ENCODE results near the gene CFAP77.

Gene CFAP77

DNA sequence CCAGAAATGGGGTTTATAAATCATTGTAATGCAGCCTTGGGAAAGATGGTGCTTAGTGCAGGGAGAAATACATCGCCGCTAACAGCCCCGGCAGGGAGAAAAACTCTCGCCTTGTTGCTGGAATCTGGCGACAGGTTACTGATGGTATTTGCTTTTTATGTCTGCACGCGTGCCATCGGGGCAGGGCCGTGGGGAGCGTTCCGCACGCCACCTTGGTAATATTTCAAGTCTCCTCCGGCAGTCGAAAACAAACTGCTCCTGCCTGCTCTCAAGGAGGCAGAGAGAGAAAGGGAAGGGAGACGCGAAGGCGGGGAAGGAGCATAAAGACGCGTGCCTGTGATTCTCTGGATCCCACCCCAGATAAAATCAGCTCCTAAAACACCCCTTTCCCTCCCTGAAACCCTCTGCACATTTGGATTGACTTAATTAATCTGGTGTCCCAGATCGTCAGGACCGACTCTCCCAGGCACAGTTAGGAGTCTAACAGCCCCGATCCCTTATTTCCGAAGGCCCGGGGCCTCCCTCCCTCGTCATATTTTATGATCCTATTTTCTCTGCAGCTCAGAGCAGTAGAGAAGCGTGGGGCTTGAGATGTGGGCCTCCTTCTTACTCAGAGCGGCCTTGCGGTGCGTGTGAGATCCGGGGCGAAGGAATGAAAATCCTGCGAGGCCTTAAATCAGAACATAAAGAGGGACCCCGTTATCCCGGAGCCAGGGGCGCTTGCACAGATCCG lies 47.7 kb downstream of the CFAP77 start:
- DNase-seq = no peak

DNA sequence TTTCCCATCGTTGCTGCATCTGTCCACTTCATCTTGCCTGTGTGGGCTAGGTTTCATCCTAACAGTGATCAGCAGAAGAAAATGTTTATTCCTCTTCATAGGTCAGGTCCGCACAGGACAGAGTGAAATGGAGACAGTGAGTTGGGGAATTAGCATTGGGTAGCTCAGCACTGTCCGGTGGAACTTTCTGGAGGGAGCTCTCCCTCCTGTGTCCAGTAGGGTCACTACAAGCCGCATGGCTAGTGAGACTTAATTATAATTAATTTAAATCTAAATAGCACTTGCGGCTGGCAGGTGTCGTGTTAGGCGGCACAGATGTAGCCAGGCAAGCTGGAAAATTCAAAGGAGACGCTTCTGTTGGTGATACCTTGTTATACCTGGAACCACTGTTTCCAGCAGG lies 48.4 kb downstream of the CFAP77 start:
- no peak for DNase-seq

DNA sequence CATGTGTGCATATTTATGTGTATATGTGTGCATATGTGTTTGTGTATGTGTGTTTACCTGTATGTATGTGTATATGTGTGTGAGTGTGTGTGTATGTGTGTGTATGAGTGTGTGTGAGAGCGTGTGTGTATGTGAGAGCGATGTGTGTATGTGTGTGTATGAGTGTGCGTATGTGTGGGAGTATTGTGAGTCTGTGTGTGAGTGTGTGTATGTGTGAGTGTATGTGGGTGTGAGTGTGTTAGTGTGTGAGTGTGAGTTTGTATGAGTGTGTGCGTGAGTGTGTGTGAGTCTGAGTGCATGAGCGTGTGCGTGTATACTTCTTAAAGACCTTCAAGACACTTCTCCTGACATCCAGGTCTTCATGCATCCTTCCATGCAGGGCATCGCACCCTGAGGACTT lies 49.6 kb downstream of the CFAP77 start:
- DNase-seq = no peak

DNA sequence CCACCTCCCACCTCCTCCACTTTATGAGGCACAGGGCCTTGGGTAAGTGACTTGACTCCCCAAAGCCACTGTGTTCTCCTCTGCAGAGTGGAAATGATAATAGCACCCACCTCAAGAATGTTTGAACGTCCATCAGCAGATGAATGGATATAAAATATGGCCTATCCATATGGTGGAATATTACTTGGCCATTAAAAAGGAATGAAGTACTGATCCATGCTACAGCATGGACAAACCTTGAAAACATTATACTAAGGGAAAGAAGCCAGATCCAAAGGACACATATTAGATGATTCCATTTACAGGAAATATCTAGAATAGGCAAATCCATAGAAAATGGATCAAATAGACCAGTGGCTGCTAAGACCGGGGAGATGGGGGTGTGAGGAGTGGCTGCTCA lies 50.2 kb downstream of the CFAP77 start:
- no peak for DNase-seq

DNA sequence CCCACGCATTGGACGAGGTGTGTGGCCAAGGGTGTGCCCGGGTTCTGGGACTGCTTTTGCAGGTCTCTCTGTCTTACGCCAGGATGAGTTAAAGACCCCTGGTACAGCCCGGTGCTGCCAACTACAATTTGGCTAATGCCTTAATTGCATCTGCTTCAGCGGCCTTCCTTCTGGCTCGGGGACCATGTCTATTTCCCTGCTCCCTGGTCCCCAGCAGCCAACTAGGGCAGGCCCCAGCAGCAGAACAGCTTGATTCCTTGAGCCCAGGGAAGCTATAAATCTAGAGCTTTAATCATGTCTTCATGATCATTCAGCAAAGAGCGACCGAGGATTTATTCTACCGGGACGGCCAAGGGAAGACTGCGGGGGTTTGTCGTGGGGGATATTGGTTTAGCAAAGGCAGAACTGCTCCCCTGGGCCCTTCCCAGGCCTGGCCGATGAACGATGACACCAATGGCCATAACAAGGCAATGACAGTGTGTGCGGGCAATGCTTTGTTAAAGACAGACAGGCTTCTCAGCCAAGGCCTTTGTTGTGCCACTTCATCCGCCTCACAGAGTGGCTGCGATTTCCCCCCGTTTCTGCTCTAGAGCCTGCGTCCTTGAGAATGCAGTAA lies 51.4 kb downstream of the CFAP77 start:
- no peak for DNase-seq

DNA sequence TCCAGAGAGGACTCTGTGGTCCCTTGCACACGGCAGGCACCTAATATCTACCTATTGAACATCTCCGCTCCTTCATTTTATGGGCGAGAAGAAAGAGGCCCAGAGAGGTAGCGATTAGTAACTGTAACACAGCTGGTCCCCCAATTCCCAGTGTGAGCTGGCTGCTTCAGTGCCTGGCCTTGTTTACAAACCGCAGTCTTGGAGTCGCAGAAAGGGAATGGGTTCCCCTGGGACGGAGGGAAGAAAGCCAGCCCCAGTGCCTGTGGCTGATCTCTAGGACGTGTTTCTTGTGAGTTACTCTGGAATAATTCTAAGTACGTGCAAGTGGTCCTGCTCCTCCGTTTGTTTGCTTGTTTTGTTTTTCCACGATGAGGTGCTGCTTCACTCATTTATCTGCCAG lies 52.0 kb downstream of the CFAP77 start:
- DNase-seq = no peak

DNA sequence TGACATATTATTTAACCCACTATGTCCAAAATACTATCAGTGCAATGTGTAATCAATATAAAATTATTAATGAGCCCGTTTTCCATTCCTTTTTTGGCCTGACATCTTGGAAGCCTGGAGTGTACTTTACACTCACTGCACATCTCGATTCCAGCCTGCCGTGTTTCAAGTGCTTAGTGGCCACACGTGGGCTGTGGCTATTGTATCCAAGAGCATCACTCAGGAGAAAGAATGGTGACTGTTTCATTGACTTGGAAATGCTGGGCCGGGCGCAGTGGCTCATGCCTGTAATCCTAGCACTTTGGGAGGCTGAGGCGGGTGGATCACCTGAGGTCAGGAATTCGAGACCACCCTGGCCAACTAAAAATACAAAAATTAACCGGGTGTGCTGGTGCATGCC lies 54.5 kb downstream of the CFAP77 start:
- DNase-seq = no peak

DNA sequence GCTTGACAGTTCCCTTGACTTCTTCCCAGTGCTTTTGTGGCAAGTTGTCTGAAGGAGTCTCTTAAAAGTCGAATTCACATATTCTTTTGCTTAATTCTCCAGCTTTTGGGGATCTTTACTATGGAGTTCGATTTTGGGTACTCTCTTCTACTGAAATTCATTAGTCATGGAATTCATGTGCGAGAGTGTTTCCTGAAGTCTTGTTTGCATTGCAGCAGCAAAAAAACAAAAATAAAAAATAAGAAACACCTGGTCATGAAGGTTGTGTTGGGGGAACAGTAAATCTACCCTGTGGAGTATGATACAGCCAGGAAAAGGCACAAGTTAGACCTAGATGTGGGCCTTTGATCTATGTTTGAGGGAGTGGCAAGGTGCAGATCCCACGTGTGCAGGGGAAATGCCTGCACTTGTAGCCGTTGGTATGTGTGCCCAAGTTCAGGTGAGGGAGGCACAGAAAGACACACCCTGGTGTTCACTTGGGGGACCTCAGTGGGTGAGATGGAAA lies 55.2 kb downstream of the CFAP77 start:
- DNase-seq = no peak

DNA sequence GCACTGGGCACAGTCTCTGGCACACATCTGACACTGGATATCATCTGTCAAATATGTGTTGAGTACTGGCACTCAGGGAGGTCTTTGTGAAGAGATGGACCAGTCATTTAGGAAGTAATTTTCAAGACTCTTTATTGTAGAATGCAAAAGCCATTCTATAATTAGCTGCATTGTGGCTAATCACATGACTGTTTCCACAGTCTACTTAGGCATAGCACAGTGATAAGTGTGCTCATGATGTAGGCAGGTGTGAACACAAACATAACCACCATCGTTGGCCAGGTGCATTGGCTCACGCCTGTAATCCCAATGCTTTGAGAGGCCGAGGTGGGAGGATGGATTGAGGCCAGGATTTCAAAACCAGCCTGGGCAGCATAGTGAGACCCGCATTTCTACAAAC lies 62.2 kb downstream of the CFAP77 start:
- no peak for DNase-seq

DNA sequence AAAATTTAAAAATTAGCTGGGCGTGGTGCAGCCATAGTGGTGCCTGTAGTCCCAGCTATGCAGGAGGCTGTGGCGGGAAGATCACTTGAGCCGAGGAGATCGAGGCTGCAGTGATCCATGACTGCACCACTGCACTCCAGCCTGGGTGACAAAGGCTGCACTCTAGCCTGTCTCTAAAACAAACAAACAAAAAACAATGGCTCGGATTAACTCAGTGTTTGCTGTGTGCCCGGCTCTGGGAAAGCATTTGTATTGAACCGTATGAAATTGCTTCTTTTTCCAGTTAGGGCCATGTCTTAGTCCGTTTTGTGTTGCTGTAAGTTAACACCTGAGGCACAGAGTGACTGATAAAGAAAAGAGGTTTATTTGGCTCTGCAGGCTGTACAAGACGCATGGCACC lies 62.6 kb downstream of the CFAP77 start:
- DNase-seq = no peak

DNA sequence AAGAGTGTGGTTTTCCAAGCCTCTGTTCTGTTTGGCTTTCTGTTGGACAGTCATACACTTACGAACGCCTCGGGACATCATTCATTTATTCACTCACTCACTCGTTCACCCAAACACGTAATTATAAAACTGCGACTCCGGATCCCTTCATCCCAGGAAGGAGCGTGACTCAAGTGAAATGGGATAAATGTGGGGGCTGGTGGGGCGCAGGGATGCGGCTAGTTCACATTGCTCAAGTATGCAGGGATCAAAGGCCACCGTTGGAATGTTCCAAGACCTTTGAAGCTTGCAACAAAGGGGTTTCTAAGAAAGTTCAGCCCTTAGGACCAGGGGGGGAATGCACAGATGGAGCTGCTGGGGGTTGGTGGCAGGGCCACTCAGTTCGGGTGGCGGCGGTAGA lies 64.2 kb downstream of the CFAP77 start:
- no peak for DNase-seq

DNA sequence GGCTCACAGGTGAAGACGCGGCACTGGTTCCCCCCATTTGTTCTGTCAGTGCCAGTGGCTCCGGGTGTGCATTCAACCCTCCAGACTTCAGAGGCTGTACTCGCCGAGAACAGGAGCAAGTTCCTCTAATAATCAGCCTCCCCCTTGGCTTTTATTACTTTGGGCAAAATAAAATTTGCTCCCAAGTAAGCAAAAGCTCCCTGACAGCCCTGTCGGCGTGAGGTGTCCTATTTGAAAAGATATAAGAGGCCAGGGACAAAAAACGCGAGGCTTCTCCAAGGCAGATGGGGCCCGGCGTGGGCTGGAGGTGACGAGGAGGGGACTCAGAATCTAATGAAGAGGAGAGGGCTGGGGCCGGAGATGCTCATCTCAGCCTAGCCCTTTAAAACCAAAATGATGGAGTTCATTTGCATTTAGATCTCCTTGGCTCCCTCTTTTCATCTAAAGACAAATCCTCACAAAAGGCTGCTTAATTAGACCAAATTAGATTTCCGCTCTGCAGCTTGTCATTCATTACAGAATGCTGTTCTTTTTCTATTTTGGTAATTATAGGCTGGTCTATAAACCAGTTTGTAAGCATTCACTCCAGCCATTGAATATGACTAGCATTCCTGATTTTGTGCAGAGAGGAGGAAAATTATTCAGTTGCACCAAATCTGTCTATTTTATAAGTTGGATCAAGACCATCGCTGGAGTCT lies 68.5 kb downstream of the CFAP77 start:
- no peak for DNase-seq

DNA sequence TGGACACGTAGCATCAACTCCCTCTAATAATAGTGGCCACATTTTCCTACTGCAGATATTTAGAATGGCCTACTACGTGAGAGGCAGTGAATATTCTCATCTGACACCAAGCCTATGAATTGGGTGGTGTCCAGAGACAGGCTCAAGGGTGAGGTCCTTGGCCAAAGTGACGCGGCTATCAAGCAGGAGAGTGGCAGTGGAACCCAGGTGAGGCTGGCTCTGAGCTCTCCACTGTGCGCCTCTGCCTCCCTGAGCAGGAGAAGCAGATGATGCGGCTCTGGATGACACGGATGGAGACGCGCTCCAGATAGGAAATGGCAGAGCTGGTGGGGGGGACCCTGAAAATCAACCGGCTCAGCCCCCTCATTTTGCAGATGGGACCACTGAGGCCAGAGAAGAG lies 69.7 kb downstream of the CFAP77 start:
- no peak for DNase-seq

DNA sequence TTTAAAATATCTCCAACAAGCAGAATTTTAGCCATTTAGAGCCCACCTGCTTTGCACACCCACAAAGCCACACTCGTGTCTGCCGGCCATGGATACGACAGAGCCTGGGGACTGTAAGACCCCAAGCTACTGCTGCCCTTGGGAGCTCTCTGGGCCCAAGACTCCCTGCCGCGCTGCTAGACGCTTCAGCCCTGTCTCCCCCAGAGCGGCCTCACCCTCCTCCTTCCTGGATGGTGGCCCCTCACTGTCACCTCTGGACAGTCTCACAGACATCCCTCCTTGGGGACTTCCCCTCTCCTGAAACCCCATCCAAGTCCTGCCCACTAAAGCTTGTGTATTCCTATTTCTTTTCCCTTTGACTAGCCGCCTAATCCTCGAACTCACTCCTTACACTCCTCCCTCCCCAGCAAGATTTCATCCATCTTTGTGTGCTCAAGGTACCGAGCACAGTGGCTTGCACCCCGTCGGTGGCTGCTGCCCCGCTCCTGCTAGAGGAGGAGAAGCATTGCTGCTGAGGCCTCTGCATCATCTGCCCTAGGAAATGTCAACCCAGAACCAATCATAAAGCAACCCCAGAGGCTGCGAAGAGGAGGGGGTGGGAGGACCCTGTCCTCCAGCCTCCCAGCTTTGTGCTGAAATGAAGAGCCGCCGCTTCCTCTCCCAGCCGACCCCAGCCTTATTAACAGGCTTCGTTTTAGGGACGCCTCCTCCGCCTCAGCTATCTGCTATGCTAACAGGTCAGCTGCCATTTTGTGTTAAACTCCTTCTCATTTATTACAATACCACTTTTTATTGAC lies 71.2 kb downstream of the CFAP77 start:
- no peak for DNase-seq

DNA sequence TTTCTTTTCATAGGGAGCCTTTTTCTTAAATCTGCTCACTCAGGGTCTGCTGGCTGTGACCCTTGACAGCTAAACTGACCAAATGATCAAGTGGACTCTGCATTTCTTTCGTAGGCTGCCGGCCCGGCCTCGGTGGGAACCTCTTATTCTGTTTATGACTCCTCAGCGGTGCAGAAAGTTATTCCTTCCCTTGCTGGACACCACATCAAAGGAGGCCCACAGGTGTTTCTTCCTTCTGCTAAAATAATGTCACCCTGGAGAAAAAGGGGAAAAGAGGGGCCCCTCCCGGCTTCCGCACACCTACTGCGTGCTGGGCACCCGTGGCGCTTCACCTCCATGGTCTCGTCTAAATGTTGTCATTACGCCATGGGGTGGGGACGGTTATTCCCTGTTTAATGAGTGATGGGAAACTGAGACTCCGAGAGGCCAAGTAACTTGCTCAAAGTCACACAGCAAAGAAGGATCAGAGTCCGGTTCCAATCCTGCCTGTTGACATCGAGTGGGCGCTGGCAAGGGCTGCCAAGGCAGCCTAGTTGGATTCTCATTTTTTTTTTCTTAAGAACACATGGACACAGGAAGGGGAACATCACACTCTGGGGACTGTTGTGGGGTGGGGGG lies 72.3 kb downstream of the CFAP77 start:
- no peak for DNase-seq

DNA sequence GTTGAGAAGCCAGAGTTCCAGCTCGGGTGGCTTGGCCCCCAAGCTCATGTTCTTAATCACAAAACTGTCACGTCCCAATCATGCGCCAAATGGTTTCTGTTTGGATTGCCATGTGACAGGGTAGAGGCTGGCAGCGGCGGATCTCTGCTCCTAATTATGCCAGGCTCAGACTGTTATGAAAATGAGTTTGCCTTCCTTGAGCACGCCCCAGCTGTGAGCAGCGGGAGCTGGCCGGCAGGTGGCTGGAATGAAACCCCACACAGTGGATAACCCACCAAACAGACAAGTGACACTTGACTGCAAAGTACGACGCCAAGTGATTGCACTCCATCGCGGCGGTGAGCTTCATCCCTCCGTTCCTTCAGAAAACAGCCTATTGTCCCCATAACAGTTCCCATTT lies 75.4 kb downstream of the CFAP77 start:
- DNase-seq = peak; percentile 83 to 91

DNA sequence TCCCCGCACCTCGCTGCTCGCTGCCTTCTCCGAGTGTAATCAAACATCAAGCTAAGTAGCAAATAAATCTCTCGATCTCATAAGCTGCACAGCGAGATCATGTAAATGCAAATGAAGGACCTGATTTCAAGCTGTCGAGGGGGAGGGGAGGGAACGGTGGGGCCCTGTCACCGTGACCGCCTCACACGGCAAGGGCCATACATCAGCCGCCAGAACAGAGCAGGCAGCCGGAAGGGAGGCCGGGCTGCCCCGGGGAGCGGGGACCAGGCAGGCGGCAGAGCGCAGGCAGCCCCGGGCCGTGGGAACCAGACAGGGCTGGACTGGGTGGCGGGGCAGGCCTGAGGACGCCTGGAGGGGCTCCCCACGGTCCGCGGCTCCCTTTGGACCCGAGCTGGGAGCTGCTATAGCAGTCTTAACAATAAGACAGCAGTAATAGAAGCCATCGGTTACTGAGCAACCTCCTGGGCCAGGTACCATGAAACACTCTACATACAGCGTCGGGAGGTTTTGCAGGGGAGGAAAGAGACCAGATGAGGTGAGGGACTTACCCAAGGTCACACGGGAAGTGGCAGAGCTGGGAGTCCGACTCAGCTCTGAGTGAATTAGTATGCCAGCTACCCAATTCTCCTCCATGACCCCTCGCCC lies 76.8 kb downstream of the CFAP77 start:
- DNase-seq = peak; percentile 90 to 93

DNA sequence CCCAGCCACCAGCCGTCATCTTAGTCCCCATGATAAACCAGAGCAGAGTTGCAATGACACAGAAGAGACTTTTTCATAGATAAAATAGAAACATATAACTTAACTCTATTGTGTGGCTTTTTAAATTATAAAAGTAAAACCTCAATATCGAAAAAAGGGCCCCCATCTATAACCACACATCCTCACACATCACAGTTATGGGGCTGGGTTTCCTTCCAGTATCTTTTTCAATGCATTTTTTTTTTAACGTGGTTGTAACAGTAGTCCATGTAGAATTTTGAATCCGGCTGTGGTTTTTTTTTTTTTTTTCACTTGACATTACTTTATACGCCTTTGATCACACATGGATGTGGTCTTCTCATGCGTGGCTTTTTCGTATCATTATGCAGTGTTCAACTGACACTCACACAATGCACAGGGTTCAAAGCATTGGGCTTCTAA lies 77.4 kb downstream of the CFAP77 start:
- DNase-seq = no peak

DNA sequence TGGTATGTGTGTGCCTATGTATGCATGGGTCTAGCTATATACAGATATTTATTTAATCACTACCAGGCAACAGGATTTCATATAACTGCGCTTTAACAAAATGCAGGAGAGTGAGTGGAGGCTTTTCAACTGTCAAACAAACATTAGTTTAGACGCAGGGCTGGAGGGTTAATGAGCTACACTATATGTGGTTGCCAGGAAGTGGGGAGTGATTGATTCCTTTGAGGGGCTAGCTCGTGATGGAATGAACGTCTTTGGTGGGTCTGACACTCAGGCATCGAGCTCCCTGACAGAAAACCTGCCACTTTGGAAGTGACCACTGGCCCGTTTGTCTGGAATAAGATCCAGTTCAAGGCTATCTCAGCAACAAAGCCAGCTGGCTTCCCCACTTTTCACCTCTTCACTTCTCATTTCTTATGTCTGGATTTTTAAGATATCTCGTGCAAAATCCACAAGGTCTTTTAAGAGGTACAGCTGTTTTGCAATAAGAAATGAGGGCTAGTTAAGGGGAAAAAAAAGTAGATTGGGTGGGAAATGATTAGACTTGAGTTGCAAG lies 78.0 kb downstream of the CFAP77 start:
- DNase-seq = peak in 1 of 2 experiments; percentile 34

DNA sequence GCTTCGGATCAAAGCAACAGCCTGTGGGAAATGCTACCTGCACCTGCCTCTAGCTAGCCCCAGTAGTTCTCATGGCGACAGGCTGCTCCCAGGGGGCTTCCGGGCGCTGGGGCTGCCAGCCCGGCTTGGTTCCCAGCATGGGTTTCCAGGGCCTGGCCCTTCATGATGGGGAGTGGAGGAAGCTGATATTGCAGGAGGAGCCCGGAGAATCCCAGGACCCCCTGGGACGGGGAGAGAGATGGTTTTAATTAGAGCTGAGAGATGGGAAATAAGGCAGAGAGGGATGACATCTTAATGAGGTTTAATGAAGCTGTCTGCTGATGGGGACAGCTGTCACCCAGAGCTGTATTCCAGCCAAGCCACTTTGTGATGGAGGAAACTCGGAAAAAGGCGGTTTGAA lies 78.6 kb downstream of the CFAP77 start:
- peak; percentile 90 to 92 for DNase-seq

DNA sequence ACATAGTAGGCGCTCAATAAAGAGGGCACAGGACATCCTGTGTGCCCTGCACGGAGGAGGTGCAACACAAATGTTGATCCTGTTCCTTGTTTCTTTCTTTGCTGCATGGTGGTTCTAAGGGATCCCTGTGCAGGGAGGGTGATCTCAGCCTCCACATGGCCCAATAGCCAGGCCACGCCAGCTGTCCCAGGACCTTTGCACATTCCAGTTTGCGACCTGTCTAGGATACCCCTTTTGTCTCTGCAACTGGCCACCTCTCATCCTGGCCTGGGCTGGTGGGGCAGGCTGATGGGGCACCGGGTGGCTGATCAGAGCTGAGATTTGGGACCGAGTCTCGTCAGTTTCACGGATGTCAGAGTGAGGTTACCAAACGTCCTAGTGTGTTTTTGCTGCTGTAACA lies 79.5 kb downstream of the CFAP77 start:
- no peak for DNase-seq

DNA sequence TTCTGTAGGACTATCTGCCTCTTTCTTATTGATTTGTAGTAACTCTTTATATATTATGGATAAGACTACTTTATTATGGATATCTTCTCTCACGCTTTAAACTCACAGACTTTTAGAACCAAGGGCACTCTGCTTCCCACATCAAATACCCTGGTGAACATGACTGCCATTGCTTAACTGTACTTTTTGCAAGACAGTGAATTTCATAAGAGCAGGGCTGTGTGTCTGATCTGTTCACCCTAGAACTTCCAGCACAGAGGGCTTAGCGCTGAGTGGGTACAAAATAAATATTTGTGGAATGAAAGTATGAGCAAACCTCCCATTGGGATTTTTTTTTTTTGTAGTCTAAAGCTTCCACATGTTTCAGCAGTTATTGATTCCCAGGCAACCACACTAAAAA lies 84.8 kb downstream of the CFAP77 start:
- no peak for DNase-seq

Data from NCI-H524 (cell line).